Thymus (tissue), 11 donors: Measurements from ENCODE around the gene CLN6. TPM values are rescaled to one million over a fixed set of nuclear protein-coding genes. Genes with fewer than 3 reads are reported as not detected.

Experiments used
- DNase-seq, 9 donors: peaks; one replicate each; pipeline ENCODE4 v3.0.0-alpha.2; 2013; ENCODE audit warnings: low spot score in 9 of 9, low read depth in 6 of 9, missing footprints in 1 of 9
- H3K27ac ChIP-seq, 2 donors: one replicate each; pipeline ENCODE4 v1.5.1; 2013; ENCODE audit warnings: control low read depth in 1 of 2, low read depth in 1 of 2, low read length in 1 of 2, mild to moderate bottlenecking in 1 of 2, moderate library complexity in 1 of 2
- H3K27me3 ChIP-seq, 2 donors: one replicate each; pipeline ENCODE4 v1.5.1; 2013; ENCODE audit warnings: low read length in 1 of 2; ENCODE audit not compliant: control insufficient read depth in 2 of 2, insufficient read depth in 1 of 2
- H3K36me3 ChIP-seq, 2 donors: one replicate each; pipeline ENCODE4 v1.5.1; 2013; ENCODE audit warnings: low read length in 1 of 2, mild to moderate bottlenecking in 1 of 2, moderate library complexity in 1 of 2; ENCODE audit not compliant: control insufficient read depth in 2 of 2, insufficient read depth in 2 of 2
- H3K4me1 ChIP-seq, 2 donors: one replicate each; pipeline ENCODE4 v1.5.1; 2013; ENCODE audit warnings: low read length in 2 of 2; ENCODE audit not compliant: control insufficient read depth in 2 of 2, insufficient read depth in 2 of 2
- H3K4me3 ChIP-seq, 2 donors: one replicate each; pipeline ENCODE4 v1.5.1; 2013; ENCODE audit warnings: low read length in 2 of 2, control low read depth in 1 of 2, mild to moderate bottlenecking in 1 of 2
- H3K9me3 ChIP-seq, 2 donors: one replicate each; pipeline ENCODE4 v1.5.1; 2013; ENCODE audit warnings: low read length in 1 of 2, mild to moderate bottlenecking in 1 of 2; ENCODE audit not compliant: control insufficient read depth in 2 of 2, insufficient read depth in 1 of 2
- WGBS: extraction: QIAGEN DNeasy Blood & Tissue Kit; methylation state at CpG from one replicate; pipeline ENCODE4 v1.1.7; 2013; 5-methylcytosine and 5-hydroxymethylcytosine counted together
- polyA plus RNA-seq: library from polyadenylated mRNA; stranded (reverse); fragments of 200-250 nt; gene quantifications from one replicate; pipeline ENCODE4 v1.2.3, GENCODE V29; 2013
- total RNA-seq: library from RNA; stranded (reverse); fragments of 120-200 nt; gene quantifications from one replicate; pipeline ENCODE4 v1.2.4, GENCODE V29; 2013
- donor health status: healthy.

CLN6 gene
- total and polyA plus RNA-seq, 2 donors = 6.5 to 14.2 TPM

DNA sequence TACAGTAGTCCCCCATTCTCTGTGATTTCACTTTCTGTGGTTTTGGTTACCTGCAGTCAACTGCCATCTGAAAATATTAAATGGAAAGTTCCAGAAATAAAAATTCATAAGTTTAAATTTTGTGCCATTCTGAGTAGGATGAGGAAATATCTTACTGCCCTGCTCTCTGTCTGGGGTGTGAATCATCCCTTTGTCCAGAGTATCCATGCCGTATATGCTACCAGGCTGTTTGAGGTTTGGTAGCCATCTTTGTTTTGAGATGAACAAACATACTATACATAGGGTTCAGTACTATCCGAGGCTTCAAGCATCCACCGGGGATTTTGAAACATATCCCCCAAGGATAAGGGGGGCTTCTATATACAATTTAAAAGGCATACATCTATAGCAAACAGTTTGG lies 31.7 kb upstream of the CLN6 start:
- WGBS = 96% methylated on average over 3 of the region's 3 CpGs
- Histone ChIP-seq H3K4me1 (peaks cover 6 to 8% of the 10 kb centered on the region in 2 donors), H3K27ac (no peak overlapping the region)

DNA sequence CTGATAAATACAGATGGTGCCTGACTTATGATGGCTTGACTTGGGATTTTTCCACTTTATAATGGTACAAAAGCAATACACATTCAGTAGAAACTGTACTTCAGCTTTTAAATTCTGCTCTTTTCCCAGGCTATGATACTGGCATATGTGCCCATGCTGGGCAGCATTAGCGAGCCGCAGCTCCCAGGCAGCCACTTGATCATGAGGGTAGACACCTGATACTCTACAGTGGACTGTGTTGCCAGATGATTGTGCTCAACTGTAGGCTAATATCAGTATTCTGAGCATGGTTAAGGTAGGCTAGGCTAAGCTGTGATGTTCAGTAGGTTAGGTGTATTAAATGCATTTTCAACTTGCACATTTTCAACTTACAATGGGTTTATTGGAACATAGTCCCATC lies 30.4 kb upstream of the CLN6 start:
- 96% methylated on average over 2 of the region's 2 CpGs for WGBS

More for the DNA sequence above, 31.7 kb upstream of the CLN6 start:
- H3K36me3 ChIP-seq = no peaks in the 10 kb centered on the region
- H3K4me3 ChIP-seq = no peak overlapping the region
- peaks cover 4 to 8% of the 10 kb centered on the region in 2 donors for H3K27me3 ChIP-seq
- no peaks in the 10 kb centered on the region for H3K9me3 ChIP-seq
- no peak for DNase-seq

DNA sequence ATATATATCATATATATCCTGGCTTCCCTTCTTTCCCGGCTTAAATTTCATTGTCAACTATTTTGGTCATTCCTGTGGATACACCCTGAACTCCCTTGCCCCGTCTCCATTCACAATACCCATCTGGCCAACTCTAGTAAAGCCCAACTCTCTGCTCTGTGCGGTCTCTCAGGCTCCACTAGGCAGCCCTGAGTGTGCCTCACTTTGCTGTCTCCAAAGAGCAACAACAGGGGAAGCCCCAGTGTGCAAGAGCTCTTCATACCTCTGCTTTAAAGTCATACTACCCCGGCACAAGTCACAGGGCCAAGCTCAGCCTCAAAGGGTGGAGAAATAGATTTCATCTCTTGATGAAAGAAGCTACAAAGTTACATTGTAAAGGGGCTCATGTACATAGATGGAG lies 29.2 kb upstream of the CLN6 start:
- Histone ChIP-seq H3K27me3 (peaks cover 4 to 6% of the 10 kb centered on the region in 2 donors), H3K4me3 (no peak overlapping the region), H3K36me3 (no peaks in the 10 kb centered on the region), H3K4me1 (peaks cover 6 to 8% of the 10 kb centered on the region in 2 donors), H3K27ac (no peak overlapping the region), H3K9me3 (no peaks in the 10 kb centered on the region)
- 89% methylated on average over 4 of the region's 4 CpGs for whole genome bisulfite sequencing
- DNase-seq = peak in 2 of 9 donors; percentile 24 to 39

More for the DNA sequence above, 30.4 kb upstream of the CLN6 start:
- DNase-seq = no peak
- Histone ChIP-seq H3K27ac (no peak overlapping the region), H3K27me3 (peaks cover 4 to 8% of the 10 kb centered on the region in 2 donors), H3K4me3 (no peak overlapping the region), H3K9me3 (no peaks in the 10 kb centered on the region), H3K36me3 (no peaks in the 10 kb centered on the region), H3K4me1 (peaks cover 6 to 8% of the 10 kb centered on the region in 2 donors)

DNA sequence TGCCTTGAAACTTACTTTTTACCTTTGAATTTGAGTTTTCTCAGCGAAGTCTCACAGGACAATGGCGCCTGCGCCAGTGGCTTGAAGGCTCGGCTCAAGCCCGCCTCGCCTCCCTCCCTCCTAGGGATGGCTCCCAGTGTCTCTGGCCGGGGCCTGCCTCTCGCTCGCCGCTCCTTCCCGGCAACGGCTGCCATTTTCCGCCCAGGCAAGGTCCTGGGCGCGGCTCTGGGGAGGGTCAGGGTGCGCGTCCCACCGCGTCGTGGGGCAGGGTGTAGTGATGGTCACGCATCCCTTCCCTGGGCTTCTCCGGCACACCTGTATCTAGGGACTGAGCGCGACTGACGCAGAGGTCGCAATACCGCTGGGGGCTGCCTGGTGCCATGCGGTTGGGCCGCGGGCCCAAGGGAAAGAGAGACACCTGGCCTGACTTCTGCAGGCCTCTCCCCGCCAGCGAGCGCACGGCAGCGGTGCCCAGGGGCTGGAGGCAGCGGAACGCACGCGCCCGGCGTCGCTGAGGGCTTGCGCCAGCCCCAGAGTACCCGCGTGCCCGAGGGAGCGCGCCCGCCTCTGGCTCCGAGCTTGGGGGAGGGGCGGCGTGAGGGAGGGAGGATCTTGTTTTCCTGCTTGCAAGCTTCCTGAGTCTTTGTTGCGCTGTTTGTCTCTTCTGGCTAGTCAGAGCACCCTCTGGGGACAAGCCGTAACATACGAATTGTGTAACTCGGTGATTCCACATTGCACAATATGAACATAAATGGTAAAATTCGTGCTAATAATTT lies 27.3 kb upstream of the CLN6 start:
- DNase-seq = peak; percentile 46 to 91 (median 76)
- Histone ChIP-seq H3K9me3 (no peaks in the 10 kb centered on the region), H3K4me1 (peaks cover 6 to 8% of the 10 kb centered on the region in 2 donors), H3K36me3 (no peaks in the 10 kb centered on the region), H3K27ac (peak overlapping the region; percentile 65 to 80), H3K27me3 (peaks cover 4 to 6% of the 10 kb centered on the region in 2 donors), H3K4me3 (peak overlapping the region; percentile 55 to 58)
- WGBS = 17% methylated on average over 57 of the region's 57 CpGs

DNA sequence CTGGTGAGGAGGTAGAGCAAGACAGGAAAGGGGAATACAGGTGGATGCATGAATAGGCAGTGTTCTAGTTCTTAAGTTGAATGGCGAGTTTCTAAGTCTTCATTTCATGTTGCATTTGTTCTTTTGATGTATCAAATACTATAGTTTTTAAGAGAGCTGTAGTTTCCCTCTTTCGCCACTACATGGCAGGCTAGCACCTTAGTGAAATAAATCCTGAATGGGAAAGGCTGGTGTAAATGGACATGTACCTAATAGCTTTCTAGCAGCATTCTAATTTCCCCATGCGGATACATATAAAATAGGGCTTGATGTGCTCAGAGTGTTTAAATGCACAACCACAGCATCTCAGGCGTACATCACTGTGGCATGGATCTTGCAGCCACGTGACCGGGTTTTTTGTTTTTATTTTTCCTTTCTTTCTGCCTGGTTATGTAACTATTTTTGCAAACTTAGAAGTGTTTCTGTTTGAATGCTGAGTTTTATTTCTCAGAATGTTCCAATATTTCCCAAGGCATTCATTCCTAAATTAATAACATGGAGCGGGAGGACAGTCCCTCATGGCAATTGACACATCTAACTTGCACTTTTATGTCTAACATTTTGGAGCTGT lies 23.5 kb upstream of the CLN6 start:
- H3K9me3 ChIP-seq = no peaks in the 10 kb centered on the region
- no peak overlapping the region for H3K27ac ChIP-seq
- DNase-seq = peak in 7 of 9 donors; percentile 55 to 87 (median 62)
- 56% methylated on average over 7 of the region's 7 CpGs for WGBS
- peaks cover 6 to 8% of the 10 kb centered on the region in 2 donors for H3K4me1 ChIP-seq
- H3K36me3 ChIP-seq = no peaks in the 10 kb centered on the region
- no peak overlapping the region for H3K4me3 ChIP-seq
- peaks cover 4 to 6% of the 10 kb centered on the region in 2 donors for H3K27me3 ChIP-seq

DNA sequence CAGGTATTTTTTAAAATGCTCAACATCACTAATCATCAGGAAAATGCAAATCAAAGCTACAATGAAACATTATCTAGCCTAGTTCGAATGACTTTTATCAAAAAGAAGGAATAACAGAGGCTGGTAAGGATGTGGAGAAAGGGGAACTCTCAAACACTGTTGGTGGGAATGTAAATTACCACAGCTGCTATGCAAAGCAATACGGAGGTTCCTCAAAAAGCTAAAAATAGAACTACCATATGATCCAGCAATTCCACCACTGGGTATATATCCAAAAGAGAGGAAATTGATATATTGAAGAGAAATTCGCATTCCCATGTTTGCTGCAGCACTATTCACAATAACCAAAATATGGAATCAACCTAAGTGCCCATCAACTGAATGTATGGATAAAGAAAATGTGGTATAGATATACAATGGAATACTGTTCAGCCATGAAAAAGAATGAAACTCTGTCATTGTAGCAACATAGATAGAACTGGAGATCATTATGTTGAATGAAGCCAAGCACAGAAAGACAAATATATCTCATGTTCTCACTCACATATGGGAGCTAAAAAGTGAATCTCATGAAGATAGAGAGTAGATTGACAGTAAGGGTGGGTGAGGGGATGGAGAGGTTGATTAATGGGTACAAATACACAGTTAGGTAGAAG lies 19.7 kb upstream of the CLN6 start:
- Histone ChIP-seq H3K27me3 (no peaks in the 10 kb centered on the region), H3K9me3 (peaks cover 0 to 3% of the 10 kb centered on the region in 2 donors), H3K27ac (no peak overlapping the region), H3K4me3 (no peak overlapping the region), H3K4me1 (no peaks in the 10 kb centered on the region), H3K36me3 (no peaks in the 10 kb centered on the region)
- no peak for DNase-seq
- WGBS = 31% methylated on average over 3 of the region's 3 CpGs

DNA sequence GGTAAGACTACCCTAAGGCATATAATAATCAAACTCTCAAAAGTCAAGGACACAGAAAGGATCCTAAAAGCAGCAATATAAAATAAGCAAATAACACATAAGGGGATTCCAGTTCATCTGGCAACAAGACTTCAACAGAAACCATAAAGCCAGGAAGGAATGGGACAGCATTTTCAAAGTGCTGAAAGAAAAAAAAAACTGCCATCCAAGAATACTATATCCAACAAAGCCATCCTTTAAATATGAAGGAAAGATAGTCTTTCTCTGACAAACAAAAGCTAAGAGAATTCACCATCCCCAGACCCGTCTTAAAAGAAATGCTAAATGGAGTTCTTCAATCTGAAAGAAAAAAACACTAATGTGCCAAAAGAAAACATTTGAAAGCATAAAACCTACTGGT lies 14.7 kb upstream of the CLN6 start:
- Histone ChIP-seq H3K4me3 (no peak overlapping the region), H3K9me3 (peaks cover 0 to 10% of the 10 kb centered on the region in 2 donors), H3K4me1 (no peaks in the 10 kb centered on the region), H3K27me3 (no peaks in the 10 kb centered on the region), H3K27ac (no peak overlapping the region), H3K36me3 (no peaks in the 10 kb centered on the region)
- 95% methylated on average over 1 of the region's 1 CpG for WGBS
- no peak for DNase-seq

DNA sequence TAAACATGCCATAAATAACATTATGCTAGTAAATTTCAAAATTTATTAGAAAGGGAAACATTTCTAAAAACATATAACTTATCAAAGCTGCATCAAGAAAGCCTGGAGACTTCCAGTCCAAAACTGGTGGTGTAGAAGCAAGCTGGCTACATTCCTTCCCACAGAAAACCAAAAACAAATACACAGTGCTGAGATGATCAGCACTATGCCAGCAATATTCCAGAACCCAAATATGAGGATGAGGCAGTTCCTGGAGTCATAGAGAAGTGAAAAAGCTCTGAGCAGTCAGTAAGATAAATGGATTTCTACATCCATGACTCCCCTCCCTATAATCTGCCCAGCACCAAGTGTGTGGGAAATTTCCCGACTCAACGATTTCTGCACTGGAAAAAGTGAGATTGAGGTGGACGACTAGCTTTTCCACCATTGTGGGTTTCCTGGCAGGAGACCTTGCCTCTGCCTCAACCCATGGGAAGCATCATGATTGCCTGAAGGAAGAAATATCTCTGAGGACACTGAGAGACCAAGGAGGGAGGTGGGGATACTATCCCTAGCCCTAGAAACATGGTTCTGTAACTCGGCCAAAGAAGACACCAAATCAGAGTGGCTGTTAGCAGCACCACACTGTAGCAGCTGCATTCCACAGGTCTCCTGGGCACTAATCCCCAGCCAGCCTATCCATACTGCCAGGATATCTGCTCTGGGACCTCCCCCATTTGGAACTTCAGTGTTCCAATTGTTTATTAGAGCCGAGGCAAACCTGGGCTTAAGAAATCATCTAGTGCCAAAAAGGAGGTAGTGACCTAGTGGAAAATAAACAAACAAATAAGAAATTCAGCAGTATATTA lies 11.8 kb upstream of the CLN6 start:
- Histone ChIP-seq H3K4me1 (no peaks in the 10 kb centered on the region), H3K27ac (no peak overlapping the region), H3K4me3 (no peak overlapping the region), H3K9me3 (peaks cover 0 to 10% of the 10 kb centered on the region in 2 donors), H3K27me3 (no peaks in the 10 kb centered on the region), H3K36me3 (no peaks in the 10 kb centered on the region)
- WGBS = 95% methylated on average over 5 of the region's 5 CpGs
- DNase-seq = no peak
